Uterus (tissue), 4 donors: ENCODE measurements around the gene WDR7. TPM values are rescaled to one million over a fixed set of nuclear protein-coding genes. Genes with fewer than 3 reads are reported as not detected.

Experiments
- DNase-seq, 2 donors: peaks; one replicate each; pipeline ENCODE4 v3.0.0-alpha.2; 2019 to 2020
- H3K27ac ChIP-seq, 2 donors: fragments of 200-600 bp; sonication (generic); 1 replicate in 1 of 2; 2 replicates in 1 of 2; pipeline ENCODE4 v1.5.1; 2016 to 2018
- H3K27me3 ChIP-seq, 2 donors: fragments of 200-600 bp; sonication (generic); one replicate each; pipeline ENCODE4 v1.5.1; 2018 to 2019; ENCODE audit warnings: control low read depth in 1 of 2
- H3K36me3 ChIP-seq, 2 donors: fragments of 200-600 bp; sonication (generic); one replicate each; pipeline ENCODE4 v1.5.1; 2019; ENCODE audit warnings: control low read depth in 1 of 2
- H3K4me1 ChIP-seq, 2 donors: fragments of 200-600 bp; sonication (generic); one replicate each; pipeline ENCODE4 v1.5.1; 2018 to 2019; ENCODE audit warnings: control low read depth in 1 of 2
- H3K4me3 ChIP-seq, 2 donors: fragments of 200-600 bp; sonication (generic); 1 replicate in 1 of 2; 2 replicates in 1 of 2; pipeline ENCODE4 v1.5.1; 2018 to 2019; ENCODE audit warnings: mild to moderate bottlenecking in 1 of 2
- H3K9me3 ChIP-seq, 2 donors: fragments of 200-600 bp; sonication (generic); one replicate each; pipeline ENCODE4 v1.5.1; 2019; ENCODE audit warnings: control low read depth in 1 of 2
- POLR2A ChIP-seq, 2 donors: fragments of 450-650 bp; IDR thresholded peaks; one replicate each; pipeline ENCODE4 v1.6.1; 2016; ENCODE audit warnings: antibody characterized with exemption in 2 of 2, mild to moderate bottlenecking in 1 of 2, moderate library complexity in 1 of 2
- intact Hi-C: fragments of 100-400 bp; cut with DNase I; formaldehyde crosslinking; loops from one replicate; pipeline ENCODE4 v1.15.1; 2023; ENCODE audit warnings: low total_unique reads
- total RNA-seq, 4 donors: library from RNA; depleted of rRNA in 3 of 4; stranded (reverse); fragments of >200 nt in 3 of 4; gene quantifications; one replicate each; pipeline versions ENCODE4 v1.1.0 to v1.2.4, GENCODE V29; 2014 to 2023
- TF ChIP-seq, protein P1 (sequence below), 4 experiments: fragments of 200-600 bp in 2 of 4; fragments of 450-650 bp in 2 of 4; sonication (generic) in 2 of 4; IDR thresholded peaks; one replicate each; pipeline ENCODE4 v1.5.1; 2016 to 2019; ENCODE audit warnings: antibody characterized with exemption in 4 of 4, mild to moderate bottlenecking in 2 of 4, moderate library complexity in 1 of 4
- donor health status: DM: yes; HTN: yes; CAD: no.

WDR7 gene
- total RNA-seq, 4 donors from 2014 or later = 19.2 to 66.2 (median 33.8) TPM

DNA sequence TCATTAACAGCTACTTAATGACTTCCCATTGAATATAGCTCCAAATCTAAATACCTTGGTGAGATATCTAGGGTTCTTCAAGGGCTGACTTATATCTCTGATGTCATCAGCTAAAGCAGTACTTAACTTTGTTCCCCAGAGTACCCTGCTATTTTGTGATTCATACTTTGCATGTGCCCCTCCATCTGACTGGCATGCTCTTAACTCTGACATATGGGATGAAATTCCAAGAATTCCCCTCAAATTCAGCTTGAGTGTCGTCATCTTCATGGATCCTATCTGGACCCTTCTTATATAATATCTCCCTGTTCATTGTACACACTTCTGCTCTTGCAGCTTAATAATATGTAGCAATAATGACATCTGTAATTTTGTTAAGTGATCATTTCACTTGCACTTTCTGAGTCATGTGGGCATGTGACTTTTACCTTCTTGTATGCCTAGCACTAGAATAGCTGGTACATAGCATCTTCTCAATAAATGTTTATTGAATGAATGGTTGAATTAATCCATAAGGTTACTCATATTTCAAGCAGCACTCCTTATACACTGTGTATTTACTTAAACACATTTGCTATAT lies 172.9 kb downstream of the WDR7 start:
- Histone ChIP-seq H3K27me3 (no peaks in the 10 kb centered on the region), H3K27ac (no peak overlapping the region), H3K4me3 (no peak overlapping the region), H3K36me3 (no peaks in the 10 kb centered on the region), H3K9me3 (no peaks in the 10 kb centered on the region), H3K4me1 (no peaks in the 10 kb centered on the region)
- DNase-seq = no peak
- intact Hi-C loops = no loop called here
- TF ChIP-seq, protein P1, sequence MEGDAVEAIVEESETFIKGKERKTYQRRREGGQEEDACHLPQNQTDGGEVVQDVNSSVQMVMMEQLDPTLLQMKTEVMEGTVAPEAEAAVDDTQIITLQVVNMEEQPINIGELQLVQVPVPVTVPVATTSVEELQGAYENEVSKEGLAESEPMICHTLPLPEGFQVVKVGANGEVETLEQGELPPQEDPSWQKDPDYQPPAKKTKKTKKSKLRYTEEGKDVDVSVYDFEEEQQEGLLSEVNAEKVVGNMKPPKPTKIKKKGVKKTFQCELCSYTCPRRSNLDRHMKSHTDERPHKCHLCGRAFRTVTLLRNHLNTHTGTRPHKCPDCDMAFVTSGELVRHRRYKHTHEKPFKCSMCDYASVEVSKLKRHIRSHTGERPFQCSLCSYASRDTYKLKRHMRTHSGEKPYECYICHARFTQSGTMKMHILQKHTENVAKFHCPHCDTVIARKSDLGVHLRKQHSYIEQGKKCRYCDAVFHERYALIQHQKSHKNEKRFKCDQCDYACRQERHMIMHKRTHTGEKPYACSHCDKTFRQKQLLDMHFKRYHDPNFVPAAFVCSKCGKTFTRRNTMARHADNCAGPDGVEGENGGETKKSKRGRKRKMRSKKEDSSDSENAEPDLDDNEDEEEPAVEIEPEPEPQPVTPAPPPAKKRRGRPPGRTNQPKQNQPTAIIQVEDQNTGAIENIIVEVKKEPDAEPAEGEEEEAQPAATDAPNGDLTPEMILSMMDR (IDR thresholded peaks at IDR 0.05) = no peak
- TF ChIP-seq POLR2A (IDR thresholded peaks at IDR 0.05) = no peak

GRCh38 chr18:56825321-56825720 lies 174.2 kb downstream of the WDR7 start:
- intact Hi-C loops = no loop called here

DNA sequence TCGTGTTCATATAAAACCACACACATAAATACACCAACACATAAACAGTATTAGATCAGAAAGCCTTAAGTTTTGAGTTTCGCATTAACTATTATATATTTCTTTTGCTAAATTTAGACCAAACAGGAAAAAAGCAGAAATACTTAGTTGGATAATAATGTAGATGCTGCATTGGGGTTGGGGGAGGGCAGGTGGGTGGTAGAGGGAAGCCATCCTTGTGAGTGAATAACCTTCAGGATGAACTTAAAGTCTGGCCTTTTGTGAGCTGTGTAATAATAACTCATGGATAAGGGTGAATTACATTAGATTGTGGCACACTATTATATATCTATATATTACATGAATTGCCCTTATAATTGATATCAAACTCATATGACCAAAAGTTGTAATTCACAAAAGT lies 174.7 kb downstream of the WDR7 start:
- no peak for DNase-seq
- H3K9me3 ChIP-seq = no peaks in the 10 kb centered on the region
- intact Hi-C loops = no loop called here
- H3K36me3 ChIP-seq = no peaks in the 10 kb centered on the region
- TF ChIP-seq POLR2A (IDR thresholded peaks at IDR 0.05) = no peak
- TF ChIP-seq, protein P1 (IDR thresholded peaks at IDR 0.05) = no peak
- no peaks in the 10 kb centered on the region for H3K4me1 ChIP-seq
- no peaks in the 10 kb centered on the region for H3K27me3 ChIP-seq
- no peak overlapping the region for H3K27ac ChIP-seq
- no peak overlapping the region for H3K4me3 ChIP-seq

More at GRCh38 chr18:56825321-56825720, 174.2 kb downstream of the WDR7 start:
- no peaks in the 10 kb centered on the region for H3K36me3 ChIP-seq
- H3K4me3 ChIP-seq = no peak overlapping the region
- H3K27me3 ChIP-seq = no peaks in the 10 kb centered on the region
- no peak overlapping the region for H3K27ac ChIP-seq
- H3K9me3 ChIP-seq = no peaks in the 10 kb centered on the region
- TF ChIP-seq, protein P1 (IDR thresholded peaks at IDR 0.05) = no peak
- no peak for TF ChIP-seq POLR2A (IDR thresholded peaks at IDR 0.05)
- DNase-seq = no peak
- no peaks in the 10 kb centered on the region for H3K4me1 ChIP-seq

- no peak overlapping the region for H3K27ac ChIP-seq
- no peak for TF ChIP-seq POLR2A (IDR thresholded peaks at IDR 0.05)
- TF ChIP-seq, protein P1 (IDR thresholded peaks at IDR 0.05) = no peak
- no peaks in the 10 kb centered on the region for H3K36me3 ChIP-seq
- H3K4me3 ChIP-seq = no peak overlapping the region
- no peaks in the 10 kb centered on the region for H3K9me3 ChIP-seq
- no peaks in the 10 kb centered on the region for H3K4me1 ChIP-seq
- no peak for DNase-seq
- intact Hi-C loops = no loop called here
- no peaks in the 10 kb centered on the region for H3K27me3 ChIP-seq
Measured at GRCh38 chr18:56831988-56832387, 180.8 kb downstream of the WDR7 start.

GRCh38 chr18:56835331-56835730 lies 184.2 kb downstream of the WDR7 start:
- Histone ChIP-seq H3K27me3 (no peaks in the 10 kb centered on the region), H3K9me3 (no peaks in the 10 kb centered on the region), H3K4me1 (no peaks in the 10 kb centered on the region), H3K27ac (no peak overlapping the region), H3K36me3 (no peaks in the 10 kb centered on the region), H3K4me3 (no peak overlapping the region)
- intact Hi-C loops = no loop called here
- TF ChIP-seq, protein P1 (IDR thresholded peaks at IDR 0.05) = no peak
- no peak for TF ChIP-seq POLR2A (IDR thresholded peaks at IDR 0.05)
- no peak for DNase-seq
